GM12878 (cell line): ENCODE measurements around the gene KRT72. TPM values are rescaled to one million over a fixed set of nuclear protein-coding genes. Genes with fewer than 3 reads are reported as not detected.

Experiments used
- ATAC-seq: fragments of 200-7000 bp; cut with Tn5 transposase; 3 replicates; pipeline ENCODE4 v1.9.1; 2020; ENCODE audit warnings: mild to moderate bottlenecking, moderate library complexity
- BruUV-seq: library from RNA; stranded (reverse); fragments of 400-500 nt; replicated peaks from 2 replicates; lab custom pipeline; 2021; lab: Mats Ljungman, UMichigan
- CTCF ChIA-PET: fragments of 300-600 bp; sonication (Branson Sonifier 250); formaldehyde crosslinking; extraction: SDS; loops from one replicate; lab custom pipeline; 2021; ENCODE audit warnings: inconsistent platforms; lab: Yijun Ruan, JAX
- POLR2A ChIA-PET: fragments of 350-600 bp; formaldehyde crosslinking; extraction: SDS; loops from one replicate; lab custom pipeline; 2021; ENCODE audit warnings: inconsistent platforms; lab: Charles Lee
- RAD21 ChIA-PET: fragments of 300-600 bp; sonication (Branson Sonifier 250); formaldehyde crosslinking; loops from one replicate; lab custom pipeline; 2023; ENCODE audit warnings: antibody characterized with exemption; ENCODE audit not compliant: unreplicated experiment; lab: Charles Lee
- SMC1A ChIA-PET: fragments of 300-600 bp; sonication (Branson Sonifier 250); formaldehyde crosslinking; loops from one replicate; lab custom pipeline; 2023; ENCODE audit not compliant: unreplicated experiment, uncharacterized antibody; lab: Charles Lee
- DNase-seq: peaks from one replicate; pipeline ENCODE4 v3.0.0-alpha.2; 2011; ENCODE audit warnings: low read depth, low spot score
- FAIRE-seq: peaks from 3 replicates; lab custom pipeline; 2011; peaks lifted over from hg19 to GRCh38; lab: Jason Lieb, UNC
- H2AFZ ChIP-seq: 2 replicates; pipeline ENCODE4 v1.6.0; 2011; ENCODE audit warnings: low read depth, low read length, control low read depth; ENCODE audit not compliant: control insufficient read depth
- H3K27ac ChIP-seq: 2 replicates; pipeline ENCODE4 v1.5.1; 2011; ENCODE audit warnings: control low read depth; ENCODE audit not compliant: control insufficient read depth, insufficient read depth
- H3K27me3 ChIP-seq, 2 experiments: replicated peaks in 1 of 2; 2 replicates each; pipeline versions ENCODE4 v1.6.0 to v1.6.1; 2011; ENCODE audit warnings: low read length in 1 of 2; ENCODE audit not compliant: control insufficient read depth in 2 of 2, insufficient read depth in 2 of 2
- H3K36me3 ChIP-seq, 2 experiments: 2 replicates each; pipeline ENCODE4 v1.5.1; 2011; ENCODE audit warnings: low read length in 1 of 2; ENCODE audit not compliant: control insufficient read depth in 2 of 2, insufficient read depth in 2 of 2
- H3K4me1 ChIP-seq: 2 replicates; pipeline ENCODE4 v1.6.1; 2011; ENCODE audit warnings: mild to moderate bottlenecking, low read length, moderate library complexity, mixed read lengths; ENCODE audit not compliant: control insufficient read depth, insufficient read depth
- H3K4me2 ChIP-seq: 2 replicates; pipeline ENCODE4 v1.6.0; 2011; ENCODE audit warnings: control low read depth; ENCODE audit not compliant: control insufficient read depth, insufficient read depth
- H3K4me3 ChIP-seq: fragments of 200-600 bp; sonication (generic); 2 replicates; pipeline ENCODE4 v1.5.1; 2016
- H3K79me2 ChIP-seq: 2 replicates; pipeline ENCODE4 v1.6.0; 2011; ENCODE audit warnings: low read length; ENCODE audit not compliant: control insufficient read depth, insufficient read depth
- H3K9ac ChIP-seq: 2 replicates; pipeline ENCODE4 v1.8.0; 2011; ENCODE audit warnings: low read length, control low read depth, mixed read lengths; ENCODE audit not compliant: control insufficient read depth, insufficient read depth
- H3K9me3 ChIP-seq: replicated peaks from 3 replicates; pipeline ENCODE4 v1.5.1; 2011; ENCODE audit warnings: mild to moderate bottlenecking, low read length; ENCODE audit not compliant: control insufficient read depth, insufficient read depth
- H4K20me1 ChIP-seq: 2 replicates; pipeline ENCODE4 v1.6.0; 2011; ENCODE audit not compliant: control insufficient read depth, insufficient read depth
- ASH2L ChIP-seq: fragments of 300-600, 200-600 bp; sonication (generic); IDR thresholded peaks from 2 replicates; pipeline ENCODE4 v1.6.1; 2017; ENCODE audit warnings: low read depth, mild to moderate bottlenecking, borderline replicate concordance
- BCL3 ChIP-seq: IDR thresholded peaks from 2 replicates; pipeline ENCODE4 v1.6.1; 2011; ENCODE audit warnings: borderline replicate concordance, low read depth, mild to moderate bottlenecking, moderate library complexity, low read length; ENCODE audit not compliant: insufficient read depth, poor library complexity, severe bottlenecking
- KLF5 ChIP-seq: fragments of 450-650 bp; IDR thresholded peaks from 2 replicates; pipeline ENCODE4 v1.6.1; 2014; ENCODE audit warnings: mild to moderate bottlenecking; ENCODE audit not compliant: partially characterized antibody
- MXI1 ChIP-seq: fragments of 150-350 bp; IDR thresholded peaks from 2 replicates; pipeline ENCODE4 v1.6.1; 2011; ENCODE audit warnings: low read depth, mild to moderate bottlenecking, inconsistent platforms, low read length, improper control_type of control experiment
- MYC ChIP-seq: IDR thresholded peaks from 2 replicates; pipeline ENCODE4 v1.6.1; 2011; ENCODE audit warnings: mild to moderate bottlenecking, low read length, moderate library complexity, inconsistent platforms; ENCODE audit not compliant: insufficient read depth, insufficient replicate concordance, insufficient read length, severe bottlenecking
- RELA ChIP-seq: fragments of 450-650 bp; IDR thresholded peaks from 2 replicates; pipeline ENCODE4 v1.8.0; 2014; ENCODE audit warnings: borderline replicate concordance; ENCODE audit not compliant: partially characterized antibody
- SMAD5 ChIP-seq: IDR thresholded peaks from 2 replicates; pipeline ENCODE4 v1.6.1; 2016; ENCODE audit warnings: antibody characterized with exemption, low read depth
- SUPT20H ChIP-seq: IDR thresholded peaks from 2 replicates; pipeline ENCODE4 v1.6.1; 2011; ENCODE audit warnings: low read depth, mild to moderate bottlenecking, low read length, moderate library complexity, borderline replicate concordance; ENCODE audit not compliant: control insufficient read depth
- ZNF207 ChIP-seq: fragments of 450-650 bp; IDR thresholded peaks from 2 replicates; pipeline ENCODE4 v1.6.1; 2014; ENCODE audit warnings: antibody characterized with exemption, mild to moderate bottlenecking, borderline replicate concordance
- ZSCAN29 ChIP-seq: fragments of 450-650 bp; IDR thresholded peaks from 2 replicates; pipeline ENCODE4 v1.6.1; 2017; ENCODE audit warnings: mild to moderate bottlenecking, moderate library complexity
- WGBS: methylation state at CpG from one replicate; pipeline ENCODE4 v1.1.6; 2016; ENCODE audit warnings: low lambda C conversion rate; ENCODE audit not compliant: insufficient replicate concordance, insufficient coverage; ENCODE audit errors: missing lambda C conversion rate; 5-methylcytosine and 5-hydroxymethylcytosine counted together
- in situ Hi-C: fragments of 300-500 bp; cut with MboI; formaldehyde crosslinking; loops from 9 replicates; pipeline ENCODE4 v1.14.3; 2018; ENCODE audit warnings: mixed read lengths
- intact Hi-C: fragments of 100-400 bp; cut with micrococcal nuclease; formaldehyde crosslinking; loops from one replicate; pipeline ENCODE4 v1.14.2; 2022; ENCODE audit not compliant: unreplicated experiment
- polyA plus RNA-seq, 11 experiments: library from polyadenylated mRNA; depleted of rRNA in 4 of 11; unstranded in 6 of 11; stranded (reverse) in 5 of 11; fragments of >200 nt; fragmentation: Nextera tagmentation in 4 of 11; fragmentation: Illumina TruSeq in 1 of 11; extraction: Ambion mirVana in 4 of 11; extraction: Trizol in 1 of 11; gene quantifications; 1 replicate in 1 of 11; 2 replicates in 10 of 11; pipeline versions ENCODE4 v1.2.1 to v1.2.3, GENCODE V29; 2011 to 2016; ENCODE audit warnings: inconsistent platforms in 2 of 11, missing spikeins in 2 of 11, low read depth in 1 of 11
- total RNA-seq, 4 experiments: library from RNA; depleted of rRNA in 3 of 4; stranded (reverse); fragments of >200 nt in 3 of 4; fragmentation: Illumina TruSeq in 1 of 4; extraction: Trizol in 1 of 4; gene quantifications; 2 replicates each; pipeline versions ENCODE4 v1.2.1 to v1.2.3, GENCODE V29; 2013 to 2021
- TF ChIP-seq, protein P1 (sequence below): IDR thresholded peaks from 2 replicates; pipeline ENCODE4 v1.6.1; 2012; ENCODE audit warnings: low read length, inconsistent platforms
- TF ChIP-seq, protein P2 (sequence below): fragments of 450-650 bp; formaldehyde crosslinking; IDR thresholded peaks from 2 replicates; pipeline ENCODE4 v1.5.0; 2022; ENCODE audit warnings: mild to moderate bottlenecking, missing genetic modification characterization

Gene KRT72
- total and polyA plus RNA-seq, 10 of the 15 experiments (the other 5 are each of a cell fraction or from before 2014, with no cell fraction given) = not detected

- TF ChIP-seq SUPT20H = no peak
- no peak for TF ChIP-seq ZNF207
These were observed 42.4 kb downstream of the KRT72 start (continued) for GRCh38 chr12:52558781-52559445.

DNA sequence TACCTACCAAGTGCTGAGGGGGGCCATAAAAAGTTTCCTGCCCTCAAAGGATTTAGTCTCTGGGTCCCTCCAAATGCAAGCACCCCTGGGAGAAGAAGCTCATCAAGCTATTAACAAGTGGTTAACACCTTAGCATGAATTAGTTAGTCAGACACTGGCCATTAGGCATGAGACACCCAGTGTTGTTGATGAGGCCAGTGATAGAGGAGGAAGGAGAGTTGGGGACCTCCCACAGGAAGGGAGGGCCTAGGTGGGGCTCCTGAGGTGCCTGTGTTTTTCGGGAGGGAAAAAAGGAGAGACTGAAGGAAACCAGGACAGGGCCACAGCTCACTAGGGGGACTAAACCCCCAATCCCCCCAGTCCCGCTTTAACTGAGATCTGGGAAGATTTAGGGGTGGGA is 43.8 kb downstream of the KRT72 start:
- H3K4me1 ChIP-seq = no peaks in the 10 kb centered on the region

More for the DNA sequence above, 43.8 kb downstream of the KRT72 start:
- no peak for ATAC-seq
- Histone ChIP-seq H3K36me3 (no peaks in the 10 kb centered on the region), H3K4me2 (no peak overlapping the region), H3K27me3 (peaks cover 4 to 5% of the 10 kb centered on the region in 2 experiments; a peak in 3 of 4 replicates), H3K79me2 (no peaks in the 10 kb centered on the region), H3K4me3 (no peak overlapping the region), H3K27ac (no peak overlapping the region), H3K9me3 (no peaks in the 10 kb centered on the region), H2AFZ (no peak overlapping the region), H4K20me1 (no peaks in the 10 kb centered on the region), H3K9ac (no peak overlapping the region)
- ChIA-PET SMC1A (no interaction called here), POLR2A (no interaction called here), RAD21 (no interaction called here), CTCF (no interaction called here)
- no peak for DNase-seq
- in situ Hi-C loops (no loop called here), intact Hi-C loops (no loop called here)
- BruUV-seq = no TSS peak
- TF ChIP-seq BCL3 (no peak), RELA (no peak), MYC (no peak), ASH2L (no peak), MXI1 (no peak), ZSCAN29 (no peak), SMAD5 (no peak), KLF5 (no peak)
- TF ChIP-seq, protein P1, sequence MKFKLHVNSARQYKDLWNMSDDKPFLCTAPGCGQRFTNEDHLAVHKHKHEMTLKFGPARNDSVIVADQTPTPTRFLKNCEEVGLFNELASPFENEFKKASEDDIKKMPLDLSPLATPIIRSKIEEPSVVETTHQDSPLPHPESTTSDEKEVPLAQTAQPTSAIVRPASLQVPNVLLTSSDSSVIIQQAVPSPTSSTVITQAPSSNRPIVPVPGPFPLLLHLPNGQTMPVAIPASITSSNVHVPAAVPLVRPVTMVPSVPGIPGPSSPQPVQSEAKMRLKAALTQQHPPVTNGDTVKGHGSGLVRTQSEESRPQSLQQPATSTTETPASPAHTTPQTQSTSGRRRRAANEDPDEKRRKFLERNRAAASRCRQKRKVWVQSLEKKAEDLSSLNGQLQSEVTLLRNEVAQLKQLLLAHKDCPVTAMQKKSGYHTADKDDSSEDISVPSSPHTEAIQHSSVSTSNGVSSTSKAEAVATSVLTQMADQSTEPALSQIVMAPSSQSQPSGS = no peak
- TF ChIP-seq, protein P2, sequence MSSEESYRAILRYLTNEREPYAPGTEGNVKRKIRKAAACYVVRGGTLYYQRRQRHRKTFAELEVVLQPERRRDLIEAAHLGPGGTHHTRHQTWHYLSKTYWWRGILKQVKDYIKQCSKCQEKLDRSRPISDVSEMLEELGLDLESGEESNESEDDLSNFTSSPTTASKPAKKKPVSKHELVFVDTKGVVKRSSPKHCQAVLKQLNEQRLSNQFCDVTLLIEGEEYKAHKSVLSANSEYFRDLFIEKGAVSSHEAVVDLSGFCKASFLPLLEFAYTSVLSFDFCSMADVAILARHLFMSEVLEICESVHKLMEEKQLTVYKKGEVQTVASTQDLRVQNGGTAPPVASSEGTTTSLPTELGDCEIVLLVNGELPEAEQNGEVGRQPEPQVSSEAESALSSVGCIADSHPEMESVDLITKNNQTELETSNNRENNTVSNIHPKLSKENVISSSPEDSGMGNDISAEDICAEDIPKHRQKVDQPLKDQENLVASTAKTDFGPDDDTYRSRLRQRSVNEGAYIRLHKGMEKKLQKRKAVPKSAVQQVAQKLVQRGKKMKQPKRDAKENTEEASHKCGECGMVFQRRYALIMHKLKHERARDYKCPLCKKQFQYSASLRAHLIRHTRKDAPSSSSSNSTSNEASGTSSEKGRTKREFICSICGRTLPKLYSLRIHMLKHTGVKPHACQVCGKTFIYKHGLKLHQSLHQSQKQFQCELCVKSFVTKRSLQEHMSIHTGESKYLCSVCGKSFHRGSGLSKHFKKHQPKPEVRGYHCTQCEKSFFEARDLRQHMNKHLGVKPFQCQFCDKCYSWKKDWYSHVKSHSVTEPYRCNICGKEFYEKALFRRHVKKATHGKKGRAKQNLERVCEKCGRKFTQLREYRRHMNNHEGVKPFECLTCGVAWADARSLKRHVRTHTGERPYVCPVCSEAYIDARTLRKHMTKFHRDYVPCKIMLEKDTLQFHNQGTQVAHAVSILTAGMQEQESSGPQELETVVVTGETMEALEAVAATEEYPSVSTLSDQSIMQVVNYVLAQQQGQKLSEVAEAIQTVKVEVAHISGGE (CRISPR knock-in tag) = no peak
- 15% methylated on average over 2 of the region's 2 CpGs for WGBS
- FAIRE-seq = no peak
